NOMO-1 (cell line): ENCODE data around the gene CACNA2D4.

Source experiments
- DNase-seq, 2 experiments: peaks; one replicate each; lab custom pipeline; 2025; ENCODE audit not compliant: unreplicated experiment in 2 of 2; lab: John Stamatoyannopoulos, UW

Gene CACNA2D4

DNA sequence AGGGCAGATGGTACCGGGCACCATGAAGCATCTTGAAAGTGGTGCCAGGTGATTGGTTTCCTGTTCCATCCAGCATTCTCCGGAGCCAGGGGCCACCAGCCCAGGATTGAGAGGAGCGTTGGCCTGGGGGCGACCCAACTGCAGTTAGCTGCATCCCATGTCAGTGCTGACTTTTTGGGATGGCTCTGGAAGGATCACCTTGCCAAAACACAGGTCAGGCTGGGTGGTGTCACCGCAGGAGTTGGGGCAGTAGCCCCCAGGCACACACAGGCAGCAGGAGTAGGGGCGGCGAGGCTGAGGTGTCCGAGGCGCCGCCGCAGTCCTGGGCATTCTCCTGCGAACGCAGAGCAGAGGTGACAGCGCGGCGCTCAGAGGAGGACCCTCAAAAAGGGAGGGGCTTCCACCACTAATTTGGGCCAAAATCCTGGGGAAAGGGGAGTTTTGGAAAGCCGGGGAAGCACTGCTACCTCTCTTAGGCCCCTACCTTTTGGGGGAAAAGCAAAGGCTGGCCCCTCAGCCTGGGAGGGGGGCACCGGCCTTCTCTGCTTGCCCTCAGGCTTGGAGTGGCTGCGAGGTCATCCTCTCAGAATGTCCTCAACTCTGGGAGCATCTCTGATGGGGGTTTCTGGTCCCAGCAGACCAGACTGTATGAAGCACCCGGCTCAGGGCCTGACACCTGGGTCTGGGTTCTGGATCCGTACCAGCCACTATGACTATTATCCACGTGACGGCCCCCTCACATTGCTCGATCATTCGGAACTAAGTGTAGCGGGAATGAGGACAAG lies 124.8 kb downstream of the CACNA2D4 start:
- no peak for DNase-seq

DNA sequence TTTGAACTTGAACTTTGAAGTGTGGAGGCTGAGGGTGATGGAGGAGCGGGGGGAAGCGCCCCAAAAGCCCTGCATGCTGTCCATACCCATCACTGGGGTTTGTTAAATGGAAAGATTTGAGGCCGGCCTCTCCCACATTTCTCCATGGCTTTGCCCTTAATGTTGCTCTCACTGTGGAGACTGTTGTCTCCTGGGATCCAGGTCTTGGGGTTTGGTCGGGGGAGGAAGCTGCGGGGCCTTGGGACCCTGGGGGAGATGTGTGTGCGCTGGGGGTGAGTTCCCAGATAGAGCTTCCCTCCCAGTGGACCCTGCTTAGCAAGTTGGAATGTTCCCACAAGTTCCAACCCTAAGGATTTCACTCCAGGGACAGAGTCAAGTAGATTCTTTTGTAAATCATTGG lies 126.0 kb downstream of the CACNA2D4 start:
- DNase-seq: no peak

DNA sequence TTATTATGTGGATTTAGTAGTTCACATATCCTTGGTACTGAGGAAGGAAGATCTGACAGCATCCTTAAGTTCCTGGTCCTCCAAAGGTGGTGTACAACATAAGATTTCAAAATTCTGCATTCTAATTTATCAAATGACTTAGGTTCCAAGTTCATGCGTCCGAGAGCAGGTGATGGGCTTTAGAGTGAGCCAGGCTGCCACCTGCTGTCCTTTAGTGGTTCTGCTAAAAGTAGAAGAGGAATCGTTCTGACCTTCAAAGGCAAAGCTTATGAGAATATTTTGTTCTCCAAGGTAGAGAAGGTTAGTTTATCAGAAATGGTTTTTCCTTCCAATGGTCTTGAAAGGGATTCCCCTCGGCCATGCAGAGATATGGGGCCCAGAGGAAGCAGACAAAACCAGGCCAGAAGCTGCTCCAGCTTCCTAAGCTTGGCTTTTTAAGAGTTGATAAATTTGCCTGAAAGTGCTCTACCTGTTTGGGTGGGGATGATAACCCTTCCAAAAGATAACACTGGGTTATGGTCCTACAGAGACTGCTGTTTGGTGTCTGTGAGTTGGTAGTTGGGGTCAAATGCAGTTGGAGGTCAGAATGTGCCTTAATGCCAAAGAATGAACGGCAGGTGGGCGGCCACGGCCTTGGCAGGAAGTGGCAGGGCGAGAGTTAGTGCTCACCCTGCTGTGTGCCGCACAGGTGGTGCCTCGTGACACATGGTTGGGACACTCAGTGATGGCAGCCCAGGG lies 127.2 kb downstream of the CACNA2D4 start:
- DNase-seq: peak; percentile 30 to 79

DNA sequence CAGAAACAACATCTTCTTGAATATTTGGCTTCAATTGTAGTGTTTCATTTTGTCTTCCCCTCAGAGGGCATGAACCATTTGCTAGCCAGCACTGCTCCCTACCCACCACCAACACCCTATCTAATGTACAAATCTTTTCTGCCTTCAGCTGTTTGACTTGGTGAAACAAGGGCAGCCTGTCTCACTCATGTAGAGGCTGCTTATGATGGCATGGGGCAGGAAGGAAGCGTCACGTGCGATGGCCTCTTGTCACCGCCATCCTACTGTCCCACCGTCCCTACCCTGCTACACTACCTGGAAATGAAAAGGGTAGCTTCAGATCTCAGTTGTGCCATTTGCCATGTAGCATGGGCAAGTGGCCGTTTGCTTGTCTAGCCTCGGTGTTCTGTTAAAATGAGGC lies 128.0 kb downstream of the CACNA2D4 start:
- DNase-seq: no peak

DNA sequence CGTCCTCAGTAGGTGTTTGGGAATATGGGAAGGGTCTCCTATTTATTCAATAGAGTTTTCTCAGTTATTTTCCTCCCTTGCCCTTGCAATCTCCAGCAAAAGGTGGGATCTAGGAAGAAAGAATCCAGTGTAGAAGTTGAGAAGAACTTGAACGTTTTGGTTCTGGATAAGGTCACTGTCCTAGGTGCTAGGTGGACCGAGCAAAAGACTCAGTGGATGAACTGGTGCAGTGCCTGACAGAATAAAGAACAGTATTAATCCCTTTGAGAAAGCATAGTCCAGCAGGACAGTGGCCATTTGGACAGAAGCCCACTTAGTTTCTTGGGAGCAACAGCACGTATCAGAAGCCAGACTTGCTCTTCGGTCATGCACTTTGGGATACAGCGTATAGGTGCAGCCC lies 130.7 kb downstream of the CACNA2D4 start:
- DNase-seq: no peak

DNA sequence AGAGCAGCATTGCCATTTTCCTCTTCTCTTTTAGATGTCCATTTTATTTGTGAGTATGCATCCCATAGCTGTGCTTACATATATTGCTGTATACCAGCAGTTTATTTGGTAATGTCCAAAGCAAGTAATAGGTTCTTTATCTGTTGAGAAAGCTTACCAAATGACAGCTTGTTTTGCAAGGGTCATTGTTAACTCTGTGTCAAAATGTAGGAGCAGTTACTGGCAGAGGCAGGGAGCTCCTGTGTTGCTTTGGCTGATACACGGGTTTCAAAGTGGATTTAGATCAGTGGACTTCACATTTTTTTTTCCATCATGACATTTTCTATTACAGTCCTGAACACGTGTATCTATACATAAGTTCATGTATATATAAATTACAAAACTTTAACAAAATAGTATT lies 136.2 kb downstream of the CACNA2D4 start:
- DNase-seq: no peak

DNA sequence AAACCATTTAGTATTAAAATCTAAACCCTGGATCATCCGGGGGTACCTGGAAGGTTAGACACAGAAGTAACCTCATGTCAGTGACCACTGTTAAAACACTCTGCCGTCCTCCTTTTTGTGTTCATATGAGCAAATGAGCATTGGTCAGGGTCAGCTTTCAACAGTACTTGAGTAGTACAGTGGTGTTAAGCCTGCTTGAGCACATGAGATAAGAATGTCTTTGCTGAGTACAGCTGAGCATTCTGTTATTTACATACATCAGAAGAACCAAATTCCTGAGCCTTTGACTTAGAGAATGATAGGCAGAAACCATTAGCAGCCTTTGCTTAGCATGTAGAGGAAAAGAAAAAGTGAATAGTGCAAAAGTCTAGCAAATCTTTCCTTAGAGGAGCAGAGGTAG lies 136.7 kb downstream of the CACNA2D4 start:
- no peak for DNase-seq

DNA sequence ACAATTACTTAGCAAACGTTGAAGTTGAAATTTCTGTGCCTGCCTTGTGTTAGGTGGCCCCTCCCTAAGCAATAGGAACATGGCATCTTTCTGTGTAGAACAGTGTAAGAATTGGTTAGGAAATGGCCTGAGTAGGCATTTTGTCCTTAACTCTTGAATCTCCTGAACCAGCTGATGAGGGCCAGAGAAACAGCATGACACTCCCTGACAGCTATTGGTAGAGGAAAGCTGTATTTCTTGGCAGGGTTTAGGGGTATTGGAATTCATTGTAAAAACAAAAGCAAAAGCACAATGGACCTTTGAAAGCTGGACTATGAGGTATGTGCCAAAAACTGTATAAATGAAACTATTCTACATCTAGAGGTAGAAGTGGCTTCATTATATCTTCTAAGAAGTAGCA lies 138.7 kb downstream of the CACNA2D4 start:
- no peak for DNase-seq

DNA sequence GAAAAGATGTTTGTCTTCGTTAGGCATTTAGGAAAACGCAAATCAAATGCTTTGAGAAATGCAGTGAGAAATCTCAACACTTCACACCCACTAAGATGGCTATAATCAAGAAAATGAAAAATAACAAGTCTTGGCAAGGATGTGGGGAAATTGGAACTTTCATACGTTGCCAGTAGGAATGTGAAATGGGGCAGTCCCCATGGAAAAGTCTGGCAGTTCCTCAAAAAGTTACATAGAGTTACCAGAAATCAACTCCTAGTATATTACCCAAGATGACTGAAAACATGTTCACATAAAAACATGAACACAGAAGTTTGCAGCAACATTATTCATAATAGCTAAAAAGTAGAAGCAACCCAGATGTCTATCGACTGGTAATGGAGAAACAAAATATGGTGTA lies 139.5 kb downstream of the CACNA2D4 start:
- no peak for DNase-seq

DNA sequence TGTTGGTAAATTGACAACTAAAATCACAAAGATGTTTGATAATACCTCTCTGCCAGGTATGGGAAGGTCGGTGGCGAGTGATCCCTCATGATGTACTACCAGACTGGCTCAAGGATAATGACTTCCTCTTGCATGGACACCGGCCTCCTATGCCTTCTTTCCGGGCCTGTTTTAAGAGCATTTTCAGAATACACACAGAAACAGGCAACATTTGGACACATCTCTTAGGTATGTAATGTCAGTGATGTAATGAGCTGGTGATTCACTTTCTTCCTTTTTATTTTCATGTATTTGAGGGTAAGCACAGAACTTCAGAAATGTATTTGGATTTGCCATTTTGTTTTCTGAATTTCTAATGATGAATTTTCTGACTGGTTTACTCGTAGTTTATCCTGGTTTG lies 140.7 kb downstream of the CACNA2D4 start:
- no peak for DNase-seq

DNA sequence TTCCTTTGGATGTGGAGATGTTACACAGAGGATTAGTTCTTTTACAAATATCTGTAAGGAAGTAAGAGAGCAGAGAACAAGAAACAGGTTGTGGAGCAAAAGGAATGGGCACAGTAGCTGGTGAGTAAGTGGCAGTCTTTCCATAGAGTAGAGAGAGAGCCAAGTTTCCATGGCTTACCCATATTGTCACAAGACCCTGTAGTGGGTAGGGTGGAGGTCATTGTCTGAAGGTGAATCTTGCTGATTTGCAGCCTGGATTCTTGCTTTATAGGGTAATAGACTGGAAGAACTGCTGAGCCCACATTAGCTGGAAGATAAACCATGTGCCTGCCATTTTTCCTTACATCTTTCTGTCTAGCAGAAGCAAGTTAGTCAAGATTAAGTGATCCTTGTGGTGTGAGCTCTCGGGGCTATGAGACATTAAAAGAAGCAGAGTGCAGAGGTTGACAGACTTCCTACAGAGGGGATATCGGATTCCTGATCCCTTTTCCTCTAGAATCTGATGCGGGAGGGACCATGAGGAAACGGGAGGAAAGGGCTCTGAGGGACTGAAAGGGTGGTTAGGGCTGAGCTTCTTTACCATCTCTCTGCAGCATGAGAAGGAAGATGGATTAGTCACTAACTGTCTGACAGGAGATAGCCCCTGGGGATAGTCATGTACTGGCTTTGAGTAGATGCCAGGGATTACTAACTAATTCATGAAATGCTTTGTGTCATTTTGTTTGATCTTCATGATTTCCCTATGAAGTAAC lies 142.1 kb downstream of the CACNA2D4 start:
- DNase-seq: no peak

DNA sequence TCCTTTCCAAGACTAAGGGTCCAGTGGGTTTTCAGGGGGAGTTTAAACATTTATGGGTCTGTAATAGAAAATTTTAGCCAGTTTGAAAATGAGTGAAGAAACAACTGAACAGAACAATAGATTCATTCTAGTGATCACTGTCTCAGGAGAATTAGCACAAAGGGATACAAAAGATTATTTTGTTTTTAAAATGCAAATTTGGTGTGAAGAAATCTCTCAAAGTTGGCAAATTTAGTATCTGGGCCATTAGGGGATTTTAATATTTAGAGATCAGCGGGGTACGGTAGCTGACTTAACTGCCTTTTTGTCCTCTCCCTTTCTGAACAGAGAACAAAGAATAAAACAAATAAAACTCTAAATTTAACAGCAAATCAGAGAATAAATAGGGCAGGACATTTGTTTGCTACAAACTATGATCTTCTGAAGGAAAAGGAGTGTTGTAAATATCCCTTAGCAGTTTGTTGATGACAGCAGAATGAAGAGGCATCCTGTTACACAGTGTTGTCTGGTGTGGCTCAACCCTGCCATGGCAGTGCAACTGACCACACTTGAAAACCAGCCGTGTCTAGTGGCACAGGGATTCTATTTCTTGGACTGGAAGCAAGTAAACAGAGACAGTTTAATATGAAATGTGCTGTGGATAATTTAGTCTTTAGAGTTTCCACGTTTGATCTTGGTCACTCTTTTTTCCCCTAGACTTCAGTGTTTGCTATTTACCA lies 144.4 kb downstream of the CACNA2D4 start:
- DNase-seq: no peak

DNA sequence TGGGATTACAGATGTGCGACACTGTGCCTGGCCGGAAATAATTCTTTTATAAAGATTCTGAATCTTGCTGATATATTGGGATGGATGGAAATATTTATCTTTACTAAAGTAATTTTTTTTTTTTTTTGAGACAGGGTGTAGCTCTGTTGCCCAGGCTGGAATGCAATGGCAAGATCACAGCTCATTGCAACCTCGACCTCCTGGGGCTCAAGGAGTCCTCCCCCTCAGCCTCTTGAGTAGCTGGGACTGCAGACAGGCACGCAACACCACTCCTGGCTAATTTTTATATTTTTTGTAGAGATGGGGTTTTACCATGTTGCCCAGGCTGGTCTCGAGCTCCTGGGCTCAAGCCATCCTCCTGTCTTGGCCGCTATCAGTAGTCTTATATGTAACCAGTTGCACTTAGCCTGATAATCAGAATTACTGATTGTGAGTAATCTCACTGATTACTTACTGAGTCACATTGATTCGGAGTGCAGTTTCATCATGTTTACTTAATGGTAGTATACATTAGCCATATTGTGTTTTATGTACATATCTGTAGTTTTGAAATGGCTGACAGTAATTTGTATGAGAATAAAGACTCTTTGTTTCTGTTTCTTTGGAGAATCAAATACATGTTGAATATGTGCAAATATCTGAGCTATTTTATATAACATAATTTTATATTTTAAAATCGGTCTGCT lies 148.5 kb downstream of the CACNA2D4 start:
- no peak for DNase-seq

DNA sequence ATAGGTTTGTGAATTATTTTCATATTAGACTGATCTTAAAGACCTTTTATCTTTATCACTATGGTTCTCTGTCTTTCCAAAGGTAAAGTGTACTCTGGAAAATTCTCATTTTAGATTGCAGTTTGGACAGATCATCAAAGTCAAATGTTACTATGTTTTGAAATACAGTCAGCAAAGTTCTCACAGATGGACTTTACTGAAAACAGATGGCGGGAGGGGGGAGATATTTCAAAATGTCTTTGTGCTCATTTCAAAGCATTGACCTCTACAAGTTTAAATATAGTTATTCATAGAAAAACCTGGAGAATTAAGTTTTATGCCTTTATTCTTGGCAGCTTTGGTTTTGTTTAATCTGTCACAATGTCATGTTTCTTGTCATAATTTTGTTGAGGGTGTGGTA lies 149.8 kb downstream of the CACNA2D4 start:
- no peak for DNase-seq

DNA sequence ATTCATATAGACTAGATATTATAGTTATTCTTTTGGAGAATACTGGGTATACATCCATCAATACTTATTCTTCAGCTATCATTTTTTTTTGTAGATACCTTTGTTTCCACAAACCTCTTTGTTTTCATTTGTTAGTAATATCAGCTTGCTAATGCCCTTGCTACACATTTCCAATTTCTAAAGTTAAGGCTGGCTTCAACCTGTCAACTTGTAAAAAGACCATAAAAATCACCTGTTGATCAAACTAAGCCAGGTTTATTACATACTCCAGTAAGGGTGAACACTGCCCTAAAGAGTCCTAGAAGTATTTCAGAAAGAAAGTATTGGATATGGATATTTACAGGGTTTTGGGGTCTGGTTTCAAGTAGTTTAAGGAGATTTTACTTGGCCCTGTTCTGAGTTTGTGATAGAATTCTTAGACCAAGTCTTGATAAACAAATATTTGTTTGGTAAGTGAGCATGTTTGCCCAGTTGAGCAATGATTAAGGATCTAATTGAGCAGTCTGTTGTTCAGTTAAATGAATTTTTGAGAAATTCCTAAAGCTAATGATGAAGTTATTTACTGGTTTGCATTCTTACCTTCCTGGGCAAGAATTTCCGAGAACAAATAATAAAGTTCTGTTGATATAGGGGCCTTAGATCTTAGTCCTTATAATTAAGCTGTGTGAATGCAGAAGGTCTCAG lies 150.9 kb downstream of the CACNA2D4 start:
- DNase-seq: no peak

DNA sequence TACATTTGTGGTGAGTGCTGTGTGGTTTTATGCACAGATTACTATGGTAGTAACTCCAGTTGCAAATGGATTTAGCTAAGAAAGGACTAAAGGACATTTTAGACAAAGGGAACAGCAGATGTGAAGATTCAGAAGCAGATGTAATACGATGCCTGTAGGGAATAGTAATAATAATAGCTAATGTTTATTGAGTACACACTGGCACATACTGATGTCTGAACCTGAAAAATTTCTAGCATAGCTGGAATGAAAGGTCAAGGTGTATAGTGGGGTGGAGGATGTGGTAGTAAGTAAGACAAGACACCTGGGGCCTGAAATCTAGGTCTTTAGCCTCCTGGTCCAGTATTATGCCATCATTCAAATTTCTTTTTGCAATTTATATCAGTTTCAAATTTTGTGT lies 152.3 kb downstream of the CACNA2D4 start:
- no peak for DNase-seq

DNA sequence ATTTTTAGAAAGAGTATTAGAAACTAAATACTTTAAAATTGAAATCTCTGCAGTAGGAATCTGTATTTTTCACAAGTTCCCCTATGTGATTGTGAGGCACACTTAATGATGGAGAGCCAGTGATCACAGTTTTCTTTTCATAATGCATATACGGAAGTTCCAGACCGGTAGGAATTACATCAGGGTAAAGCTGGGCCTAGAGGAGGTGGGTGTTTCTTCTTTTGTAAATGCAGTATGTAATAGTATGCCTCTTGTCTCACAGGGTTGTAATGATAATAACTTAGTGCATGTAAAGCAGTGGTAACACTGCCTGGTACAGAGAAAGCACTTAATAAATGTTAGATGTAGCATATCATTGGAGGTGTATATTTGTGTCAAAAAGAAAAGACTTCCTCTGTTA lies 155.3 kb downstream of the CACNA2D4 start:
- no peak for DNase-seq

DNA sequence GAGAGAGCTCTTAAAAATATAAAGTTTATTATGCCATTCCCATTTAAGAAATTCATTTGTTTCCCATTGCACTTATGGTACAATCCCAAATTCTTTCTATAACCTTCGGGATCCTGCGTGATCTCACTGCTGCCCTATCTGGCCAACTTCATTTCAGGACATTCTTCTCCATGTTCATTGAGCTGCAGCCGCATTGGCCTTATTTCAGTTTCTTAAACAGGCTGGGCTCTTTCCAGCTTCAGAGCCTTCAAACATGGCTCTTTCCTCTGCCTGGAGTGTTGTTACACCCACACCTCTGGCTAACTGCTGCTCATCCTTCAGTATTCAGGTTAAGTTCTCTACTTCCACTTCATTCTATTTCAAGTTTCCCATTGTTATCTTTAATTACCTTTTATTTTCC lies 156.6 kb downstream of the CACNA2D4 start:
- DNase-seq: no peak

DNA sequence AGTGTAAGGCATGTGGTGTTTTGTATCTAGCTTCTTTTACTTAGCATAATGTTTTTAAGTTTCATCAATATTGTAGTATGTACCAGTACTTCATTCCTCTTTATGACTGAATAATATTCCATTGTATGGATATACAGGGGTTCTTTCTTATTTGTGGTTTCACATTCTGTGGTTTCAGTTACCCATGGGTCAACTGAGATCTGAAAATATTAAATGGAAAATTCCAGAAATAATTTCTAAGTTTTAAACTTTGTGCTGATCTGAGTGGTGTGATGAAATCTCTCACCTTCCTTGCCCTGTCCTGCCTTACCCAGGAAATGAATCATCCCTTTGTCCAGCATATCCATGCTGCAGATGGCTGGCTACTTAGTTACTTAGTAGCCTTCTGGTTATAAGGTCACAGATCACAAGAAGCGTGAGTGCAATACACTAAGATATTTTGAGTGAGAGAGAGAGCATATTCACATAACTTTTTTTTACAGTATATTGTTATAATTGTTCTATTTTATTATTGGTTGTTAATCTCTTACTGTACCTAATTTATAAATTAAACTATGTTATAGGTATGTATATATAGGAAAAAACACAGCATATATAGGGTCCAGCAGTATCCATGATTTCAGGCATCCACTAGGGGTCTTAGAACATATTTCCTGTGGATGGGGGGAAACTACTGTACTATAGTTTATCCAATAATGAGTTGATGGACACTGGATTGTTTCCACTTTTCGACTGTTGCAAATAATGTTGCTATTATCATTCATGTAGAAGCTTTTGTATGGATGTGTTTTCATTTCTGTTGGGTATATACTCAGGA lies 157.7 kb downstream of the CACNA2D4 start:
- no peak for DNase-seq
